Neural cell (in vitro differentiated cells): ENCODE data around the gene CHN1.

Source experiments
- CTCF ChIP-seq: fragments of 450-650 bp; IDR thresholded peaks from 2 replicates; pipeline ENCODE4 v1.5.1; 2014; ENCODE audit warnings: antibody characterized with exemption, mild to moderate bottlenecking, moderate library complexity; ENCODE audit not compliant: poor library complexity, severe bottlenecking
- EP300 ChIP-seq: fragments of 450-650 bp; conservative IDR thresholded peaks from 2 replicates; pipeline ENCODE4 v1.6.1; 2014; ENCODE audit warnings: antibody characterized with exemption, mild to moderate bottlenecking, moderate library complexity; ENCODE audit not compliant: poor library complexity, severe bottlenecking
- EZH2 ChIP-seq: fragments of 200-600, 300-800 bp; shearing (Covaris generic), sonication (generic); IDR thresholded peaks from 2 replicates; pipeline ENCODE4 v1.6.1; 2014; ENCODE audit warnings: antibody characterized with exemption, low read length, borderline replicate concordance, mild to moderate bottlenecking; ENCODE audit not compliant: insufficient read depth, poor library complexity, severe bottlenecking
- MXI1 ChIP-seq: fragments of 450-650 bp; conservative IDR thresholded peaks from 2 replicates; pipeline ENCODE4 v1.6.1; 2014; ENCODE audit warnings: antibody characterized with exemption, mild to moderate bottlenecking; ENCODE audit not compliant: poor library complexity, severe bottlenecking
- POLR2AphosphoS5 ChIP-seq: IDR thresholded peaks from 2 replicates; pipeline ENCODE4 v1.6.1; 2012
- RAD21 ChIP-seq: fragments of 450-650 bp; conservative IDR thresholded peaks from 2 replicates; pipeline ENCODE4 v1.6.1; 2014; ENCODE audit warnings: antibody characterized with exemption, mild to moderate bottlenecking, moderate library complexity
- SMC3 ChIP-seq: fragments of 450-650 bp; conservative IDR thresholded peaks from 2 replicates; pipeline ENCODE4 v1.6.1; 2014; ENCODE audit warnings: antibody characterized with exemption, mild to moderate bottlenecking, moderate library complexity; ENCODE audit not compliant: poor library complexity
- TAF1 ChIP-seq: IDR thresholded peaks from 2 replicates; pipeline ENCODE4 v1.6.1; 2012; ENCODE audit warnings: low read depth

- TF ChIP-seq CTCF (no peak), RAD21 (no peak), SMC3 (no peak), POLR2AphosphoS5 (no peak), EP300 (no peak), EZH2 (no peak), TAF1 (no peak), MXI1 (no peak)
Measured at GRCh38 chr2:174820361-174820760, 184.8 kb downstream of the CHN1 start.
